HT-29 (cell line): ENCODE results near the gene ELAC2. TPM values are rescaled to one million over a fixed set of nuclear protein-coding genes. Genes with fewer than 3 reads are reported as not detected.

Source experiments
- DNase-seq: peaks from one replicate; pipeline ENCODE4 v3.0.0-alpha.2; 2015; ENCODE audit warnings: low spot score
- total RNA-seq: library from RNA; depleted of rRNA; stranded (reverse); fragments of >200 nt; shearing (Covaris generic); gene quantifications from 2 replicates; pipeline ENCODE4 v1.2.3, GENCODE V29; 2014

Gene ELAC2
- total RNA-seq, 1 experiment from 2014 or later = 138 TPM

DNA sequence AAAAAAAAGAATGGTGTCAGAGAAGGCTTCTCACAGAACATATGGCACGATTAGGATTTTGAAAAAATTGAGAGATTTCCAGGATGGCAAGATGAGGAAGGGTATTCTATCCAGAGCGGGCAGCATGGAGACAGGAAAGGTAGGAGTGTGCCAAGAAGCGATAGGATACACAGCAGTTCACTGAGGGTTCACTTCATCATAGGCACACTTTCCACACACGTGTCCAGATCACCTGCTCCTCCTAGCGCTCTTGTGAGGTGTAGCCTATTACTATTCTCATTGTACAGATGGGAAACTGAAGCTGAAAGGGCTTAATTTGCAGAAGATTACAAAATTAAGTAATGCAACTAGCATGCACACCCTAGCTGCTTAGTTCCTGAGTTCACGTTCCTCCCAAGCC lies 6.2 kb upstream of the ELAC2 start:
- DNase-seq = no peak

DNA sequence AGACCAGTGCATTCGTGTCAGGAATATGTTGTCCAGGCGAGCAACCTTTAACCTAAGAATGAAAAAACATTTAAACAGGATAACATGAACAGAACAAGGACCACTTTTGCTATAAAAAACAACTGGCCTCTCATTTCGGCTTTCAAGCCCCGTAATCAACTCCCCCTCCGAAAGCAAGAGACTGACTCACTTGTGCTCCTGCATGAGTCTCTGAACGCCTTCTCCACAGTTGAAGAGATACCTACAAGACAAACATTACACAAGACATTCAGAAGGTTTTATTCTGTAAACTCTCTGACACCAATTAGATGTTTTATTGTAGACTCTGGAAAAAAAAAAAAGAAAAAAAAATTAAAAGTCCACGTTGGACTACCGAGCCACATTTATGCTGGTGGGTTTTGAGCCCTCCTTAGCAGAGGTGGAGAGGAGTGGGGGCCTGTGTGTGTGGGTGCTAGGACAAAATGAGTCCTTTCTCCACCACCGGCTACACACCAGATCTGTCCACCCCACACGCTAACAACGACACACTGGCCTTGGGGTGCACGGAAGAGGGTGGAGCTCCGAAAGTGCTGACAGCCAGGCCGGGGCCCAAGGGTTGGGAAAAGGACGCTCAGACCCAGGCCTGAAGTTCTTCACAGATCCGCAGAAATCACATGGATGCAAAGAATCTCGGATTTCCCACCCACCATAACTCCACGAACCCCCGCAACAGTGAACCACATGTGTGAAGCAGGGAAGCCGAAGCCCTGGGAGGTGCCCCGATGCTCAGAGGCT lies 759 bp downstream of the ELAC2 start:
- DNase-seq = no peak

- no peak for DNase-seq
Measured at GRCh38 chr17:13014801-13015200, 3.0 kb downstream of the ELAC2 start.

GRCh38 chr17:13010959-13011358 lies 6.9 kb downstream of the ELAC2 start:
- DNase-seq = no peak

- DNase-seq = no peak
Measured at GRCh38 chr17:13008461-13008860, 9.4 kb downstream of the ELAC2 start.

GRCh38 chr17:13005530-13005929 lies 12.3 kb downstream of the ELAC2 start:
- DNase-seq = no peak

GRCh38 chr17:13004336-13004735 lies 13.5 kb downstream of the ELAC2 start:
- DNase-seq = no peak

GRCh38 chr17:13003927-13004326 lies 13.9 kb downstream of the ELAC2 start:
- DNase-seq = no peak

- DNase-seq = no peak
Measured at GRCh38 chr17:13003454-13003851, 14.4 kb downstream of the ELAC2 start.

GRCh38 chr17:13002761-13003453 lies 14.9 kb downstream of the ELAC2 start:
- DNase-seq = peak; percentile 78

DNA sequence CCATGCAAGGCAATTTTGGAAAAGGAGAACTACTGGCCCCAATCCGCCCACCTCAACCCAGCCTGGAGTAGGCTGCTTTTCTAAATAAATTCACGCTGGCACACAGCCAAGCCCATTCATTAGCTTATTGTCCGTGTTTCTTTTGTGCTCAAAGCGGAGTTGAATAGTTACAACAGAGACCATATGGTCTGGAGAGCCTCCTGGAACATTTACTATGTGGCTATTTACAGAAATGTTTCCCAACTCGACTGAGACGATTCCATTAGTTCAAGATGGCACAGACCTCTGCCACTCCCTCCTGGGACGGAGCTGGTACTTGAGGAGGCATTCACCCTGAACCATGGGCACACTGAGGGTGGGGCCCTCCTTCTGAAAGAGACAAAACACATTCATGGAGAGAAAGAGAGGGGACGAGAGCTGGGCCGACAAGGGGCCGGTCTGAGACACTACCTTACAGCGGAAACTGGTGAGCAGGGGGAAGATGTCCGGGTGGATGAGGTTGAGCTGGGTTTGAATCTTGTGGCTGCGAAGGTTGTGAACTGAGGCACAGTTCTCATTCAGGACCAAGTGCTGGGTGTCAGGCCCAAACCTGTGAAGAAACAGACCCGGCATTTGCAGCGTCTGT lies 15.7 kb downstream of the ELAC2 start:
- DNase-seq = no peak

- no peak for DNase-seq
Measured at GRCh38 chr17:13000561-13000960, 17.3 kb downstream of the ELAC2 start.

DNA sequence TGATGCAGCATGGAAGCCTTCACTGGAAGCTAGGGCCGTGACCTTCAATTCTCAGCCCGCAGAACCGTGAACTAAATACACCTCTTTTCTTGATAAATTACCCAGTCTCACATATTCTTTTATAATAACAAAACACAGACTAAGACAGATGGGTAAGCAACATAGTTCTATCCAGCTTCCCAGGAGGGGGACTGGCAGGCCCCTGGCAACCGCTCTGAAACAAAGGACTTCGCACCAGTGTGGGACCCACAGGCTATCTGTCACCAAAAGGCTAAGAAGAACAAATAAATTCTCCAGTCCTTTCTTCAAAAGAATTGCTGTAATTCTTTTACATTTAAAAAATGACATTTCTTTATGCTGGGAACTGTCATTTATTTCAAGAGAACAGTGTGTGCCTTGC lies 19.0 kb downstream of the ELAC2 start:
- no peak for DNase-seq

GRCh38 chr17:12998461-12998860 lies 19.4 kb downstream of the ELAC2 start:
- no peak for DNase-seq

DNA sequence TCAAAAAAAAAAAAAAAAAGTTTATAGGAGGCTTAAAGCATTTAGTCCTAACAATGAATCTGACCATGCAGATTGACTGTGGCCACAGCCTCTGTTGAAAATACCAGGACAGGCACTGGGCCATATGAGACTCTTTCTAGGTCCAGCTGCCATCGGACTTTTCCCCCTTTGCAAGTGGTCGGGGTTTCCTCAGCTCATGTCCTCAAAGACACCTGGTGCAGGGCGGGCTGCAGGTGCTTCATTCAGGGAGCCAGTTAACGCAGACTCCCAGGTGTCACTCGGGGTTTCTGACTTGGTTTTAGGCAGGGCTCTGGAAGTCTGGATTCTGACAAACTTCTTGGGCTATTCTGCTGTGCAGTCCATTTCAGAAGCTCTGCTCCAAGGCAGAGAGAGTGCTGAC lies 20.9 kb downstream of the ELAC2 start:
- no peak for DNase-seq

- DNase-seq = no peak
Measured at GRCh38 chr17:12996357-12996756, 21.5 kb downstream of the ELAC2 start.

DNA sequence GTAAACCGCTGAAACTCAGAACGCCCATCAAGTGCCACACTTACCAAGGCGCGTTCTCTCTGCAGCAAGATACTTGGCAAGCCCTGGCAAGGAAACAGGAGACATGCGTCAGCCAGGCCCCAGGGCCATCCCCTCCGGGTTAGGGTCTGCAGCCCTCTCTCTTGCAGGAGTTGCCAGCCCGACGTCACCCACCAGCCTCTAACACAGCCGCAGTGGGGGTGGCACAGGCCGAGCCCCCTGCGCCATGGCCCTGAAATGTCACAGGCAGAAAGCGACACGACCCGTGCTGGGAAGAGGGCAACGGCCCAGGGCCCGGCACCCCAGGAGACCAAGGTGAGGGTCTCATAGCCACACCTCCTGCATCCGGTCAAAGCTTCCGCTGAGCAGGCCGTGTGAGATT lies 21.9 kb downstream of the ELAC2 start:
- DNase-seq = no peak

DNA sequence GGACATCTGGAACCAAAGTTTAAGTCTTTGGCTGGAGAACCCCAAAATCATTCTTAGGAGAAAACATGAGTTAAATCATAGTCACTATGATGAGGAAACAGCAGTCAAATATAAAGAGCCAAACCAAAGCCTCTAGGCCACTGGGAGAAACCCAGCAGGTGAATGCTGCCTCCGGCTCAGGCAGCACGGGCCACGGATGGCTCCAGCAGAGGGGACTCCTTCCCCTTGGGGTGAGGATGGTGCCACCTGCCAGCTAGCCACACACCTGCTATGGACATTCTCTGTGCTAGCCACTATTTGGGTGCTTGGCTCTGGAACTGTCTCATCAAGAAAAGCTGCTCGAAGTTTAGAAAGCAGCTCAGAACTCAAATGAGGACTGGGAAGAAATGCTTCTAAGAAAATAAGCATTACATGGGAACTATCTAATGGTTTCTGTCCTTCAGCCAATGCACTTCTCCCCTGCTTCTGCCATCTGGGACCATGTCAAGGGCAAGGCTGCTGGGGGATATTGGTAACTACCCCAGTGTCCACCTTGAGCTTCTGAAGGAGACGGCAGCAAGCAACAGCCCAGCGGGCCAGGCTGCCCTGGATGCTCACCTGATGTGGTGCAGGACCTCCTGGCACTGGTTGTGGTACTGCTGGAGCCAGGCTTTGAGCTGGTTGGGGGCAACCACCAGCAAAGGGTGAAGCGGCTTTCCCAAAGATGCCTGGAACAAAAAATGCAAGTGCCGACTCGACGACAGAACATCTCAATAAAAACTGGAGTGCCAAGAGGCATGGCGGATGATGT lies 22.5 kb downstream of the ELAC2 start:
- DNase-seq = no peak

GRCh38 chr17:12994341-12995074 lies 23.3 kb downstream of the ELAC2 start:
- no peak for DNase-seq

GRCh38 chr17:12993631-12994030 lies 24.2 kb downstream of the ELAC2 start:
- DNase-seq = no peak

DNA sequence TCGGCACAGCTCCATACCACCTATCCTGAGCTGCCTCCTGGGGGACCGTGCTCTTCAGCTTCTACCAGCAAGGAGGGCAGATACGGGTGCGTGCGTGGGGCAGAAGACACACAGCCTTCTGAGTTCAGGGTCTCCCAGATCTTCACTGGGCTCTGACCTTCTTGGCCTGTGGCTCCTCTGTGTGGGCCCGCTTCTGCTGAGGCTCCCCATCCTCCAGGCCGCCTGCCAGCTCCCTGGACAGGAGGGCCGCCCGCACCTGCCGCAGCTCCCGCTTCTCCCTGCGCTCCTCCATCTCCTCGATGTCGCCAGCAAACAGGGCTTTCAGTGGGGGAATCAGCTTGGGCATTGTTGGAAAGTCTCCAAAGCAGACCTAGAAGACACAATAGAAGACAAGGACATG lies 25.2 kb downstream of the ELAC2 start:
- no peak for DNase-seq
